ENCODE results near the gene CTNNAL1. TPM values are rescaled to one million over a fixed set of nuclear protein-coding genes. Genes with fewer than 3 reads are reported as not detected.

The CTNNAL1 gene
- total and polyA plus RNA-seq, 12 donors, result 182 to 817 (median 380) TPM

DNA sequence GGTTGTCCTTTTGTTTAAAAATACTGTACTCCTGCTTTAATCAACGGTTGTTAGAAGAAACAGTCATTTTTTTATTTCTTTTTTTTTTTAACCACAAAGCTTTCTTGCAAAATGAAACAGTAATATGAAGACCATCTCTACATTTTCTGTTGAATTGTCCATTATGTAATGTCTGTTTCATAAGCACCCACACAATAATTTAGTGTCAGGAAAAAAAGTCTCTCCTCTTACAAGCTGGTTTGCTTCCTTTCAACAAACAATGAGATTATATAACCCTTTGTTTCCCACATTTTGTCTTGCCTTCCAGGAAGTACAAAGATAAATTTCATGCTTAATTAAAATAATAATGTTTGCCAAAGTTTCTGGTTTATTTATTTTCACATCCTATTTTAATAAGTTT is 16.7 kb downstream of the CTNNAL1 start:
- intact Hi-C loops (cut with DNase I), result no loop called here
- Histone ChIP-seq H3K9me3 (replicated peaks in 1 of 3) (no peaks in the 10 kb centered on the region), H3K4me1 (replicated peaks in 1 of 2) (peaks cover 50 to 95% of the 10 kb centered on the region in 2 donors), H3K36me3 (replicated peaks in 1 of 2) (peaks cover 0 to 19% of the 10 kb centered on the region in 2 donors), H3K27ac (peak overlapping the region in 1 of 5 donors; percentile 54), H3K4me3 (no peak overlapping the region), H3K27me3 (no peaks in the 10 kb centered on the region)
- 19 to 35% (median 27%) methylated on average over 1 of the region's 1 CpG for WGBS, 4 donors
- no peak for DNase-seq
- TF ChIP-seq, protein P1, sequence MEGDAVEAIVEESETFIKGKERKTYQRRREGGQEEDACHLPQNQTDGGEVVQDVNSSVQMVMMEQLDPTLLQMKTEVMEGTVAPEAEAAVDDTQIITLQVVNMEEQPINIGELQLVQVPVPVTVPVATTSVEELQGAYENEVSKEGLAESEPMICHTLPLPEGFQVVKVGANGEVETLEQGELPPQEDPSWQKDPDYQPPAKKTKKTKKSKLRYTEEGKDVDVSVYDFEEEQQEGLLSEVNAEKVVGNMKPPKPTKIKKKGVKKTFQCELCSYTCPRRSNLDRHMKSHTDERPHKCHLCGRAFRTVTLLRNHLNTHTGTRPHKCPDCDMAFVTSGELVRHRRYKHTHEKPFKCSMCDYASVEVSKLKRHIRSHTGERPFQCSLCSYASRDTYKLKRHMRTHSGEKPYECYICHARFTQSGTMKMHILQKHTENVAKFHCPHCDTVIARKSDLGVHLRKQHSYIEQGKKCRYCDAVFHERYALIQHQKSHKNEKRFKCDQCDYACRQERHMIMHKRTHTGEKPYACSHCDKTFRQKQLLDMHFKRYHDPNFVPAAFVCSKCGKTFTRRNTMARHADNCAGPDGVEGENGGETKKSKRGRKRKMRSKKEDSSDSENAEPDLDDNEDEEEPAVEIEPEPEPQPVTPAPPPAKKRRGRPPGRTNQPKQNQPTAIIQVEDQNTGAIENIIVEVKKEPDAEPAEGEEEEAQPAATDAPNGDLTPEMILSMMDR (IDR thresholded peaks at IDR 0.05), result no peak
- TF ChIP-seq POLR2A (IDR thresholded peaks at IDR 0.05), result no peak

DNA sequence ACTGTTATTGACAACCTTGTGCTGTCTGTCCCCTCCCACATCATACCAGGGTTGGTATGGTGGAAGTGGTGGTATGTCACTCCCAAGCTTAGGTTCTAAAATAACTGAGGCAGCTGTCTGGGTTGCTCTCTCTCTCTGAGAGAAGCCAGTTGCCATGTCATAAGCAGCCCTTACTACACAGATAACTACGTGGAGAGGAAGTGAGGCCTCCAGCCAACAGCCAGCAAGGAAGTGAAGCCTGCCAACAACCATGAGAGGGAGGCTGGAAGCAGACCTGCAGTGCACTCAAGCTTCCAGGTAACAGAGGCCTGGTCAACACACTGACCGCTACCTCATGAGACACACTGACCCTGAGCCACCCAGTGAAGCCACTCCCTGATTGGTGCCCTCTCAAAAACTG is 18.6 kb downstream of the CTNNAL1 start:
- DNase-seq, result peak; percentile 37 to 81 (median 52)
- 33 to 50% (median 43%) methylated on average over 2 of the region's 2 CpGs for WGBS, 4 donors
- intact Hi-C loops (cut with DNase I), result no loop called here

DNA sequence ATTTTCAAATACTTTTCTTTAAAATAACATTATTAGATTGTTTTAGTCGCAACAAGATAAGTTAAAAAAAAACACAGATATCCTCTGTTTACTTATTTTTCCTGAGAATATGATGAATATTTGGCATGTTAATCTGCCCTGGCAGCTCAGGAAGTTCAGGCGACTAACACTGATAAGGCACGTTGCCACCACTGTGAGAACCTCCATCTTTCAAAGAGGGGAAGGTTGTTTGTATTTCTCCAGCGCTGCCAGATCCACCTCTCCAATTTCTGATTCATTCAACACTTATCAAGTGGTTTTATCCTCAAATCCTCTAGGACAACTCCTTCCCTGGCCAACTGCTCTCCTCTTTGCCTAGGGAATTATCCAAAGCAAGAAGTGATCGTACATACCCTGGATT is 21.8 kb downstream of the CTNNAL1 start:
- WGBS, 4 donors, result 23 to 29% (median 28%) methylated on average over 5 of the region's 5 CpGs
- H3K27ac ChIP-seq, result peak overlapping the region in 2 of 5 donors; percentile 51 to 65
- intact Hi-C loops (cut with DNase I), result no loop called here
- H3K4me3 ChIP-seq, result no peak overlapping the region
- peaks cover 0 to 38% of the 10 kb centered on the region in 2 donors for H3K36me3 ChIP-seq (replicated peaks in 1 of 2)
- H3K27me3 ChIP-seq, result no peaks in the 10 kb centered on the region
- TF ChIP-seq POLR2A (IDR thresholded peaks at IDR 0.05), result no peak
- TF ChIP-seq, protein P1 (IDR thresholded peaks at IDR 0.05), result no peak
- H3K4me1 ChIP-seq (replicated peaks in 1 of 2), result peaks cover 22 to 56% of the 10 kb centered on the region in 2 donors
- H3K9me3 ChIP-seq (replicated peaks in 1 of 3), result no peaks in the 10 kb centered on the region
- peak in 6 of 7 donors; percentile 51 to 69 (median 60) for DNase-seq

More for the DNA sequence above, 18.6 kb downstream of the CTNNAL1 start:
- no peak overlapping the region for H3K4me3 ChIP-seq
- H3K27me3 ChIP-seq, result no peaks in the 10 kb centered on the region
- peak overlapping the region in 3 of 5 donors; percentile 3 to 69 (median 17) for H3K27ac ChIP-seq
- H3K9me3 ChIP-seq (replicated peaks in 1 of 3), result no peaks in the 10 kb centered on the region
- peaks cover 0 to 33% of the 10 kb centered on the region in 2 donors for H3K36me3 ChIP-seq (replicated peaks in 1 of 2)
- TF ChIP-seq POLR2A (IDR thresholded peaks at IDR 0.05), result no peak
- TF ChIP-seq, protein P1 (IDR thresholded peaks at IDR 0.05), result no peak
- peaks cover 47 to 88% of the 10 kb centered on the region in 2 donors for H3K4me1 ChIP-seq (replicated peaks in 1 of 2)

DNA sequence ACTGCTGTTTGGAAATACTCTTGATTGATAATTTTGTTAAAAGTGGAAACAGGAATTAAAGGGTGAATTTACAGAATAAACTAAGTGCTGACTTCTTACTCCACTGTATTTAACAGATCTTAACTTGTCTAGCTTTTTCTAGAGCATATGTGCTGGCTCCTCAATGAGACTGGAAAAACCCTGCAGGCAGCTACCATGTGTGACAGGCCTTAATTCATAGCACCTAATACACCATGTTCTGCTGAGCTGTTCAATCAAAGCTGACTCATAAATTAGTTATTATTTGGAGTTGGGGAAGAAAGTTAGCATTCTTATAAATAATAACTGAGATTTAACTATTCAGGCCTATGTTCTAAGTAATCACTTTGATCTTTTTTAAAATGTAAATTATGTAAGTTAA is 29.4 kb downstream of the CTNNAL1 start:
- no peaks in the 10 kb centered on the region for H3K27me3 ChIP-seq
- no peaks in the 10 kb centered on the region for H3K9me3 ChIP-seq (replicated peaks in 1 of 3)
- peaks cover 0 to 45% of the 10 kb centered on the region in 2 donors for H3K36me3 ChIP-seq (replicated peaks in 1 of 2)
- no peak overlapping the region for H3K4me3 ChIP-seq
- no peak for DNase-seq
- H3K27ac ChIP-seq, result no peak overlapping the region
- peaks cover 0 to 5% of the 10 kb centered on the region in 2 donors for H3K4me1 ChIP-seq (replicated peaks in 1 of 2)
- TF ChIP-seq, protein P1 (IDR thresholded peaks at IDR 0.05), result no peak
- no peak for TF ChIP-seq POLR2A (IDR thresholded peaks at IDR 0.05)
- intact Hi-C loops (cut with DNase I), result no loop called here
